Endothelial cell of hepatic sinusoid (primary cell): ENCODE measurements around the gene IGFBP5.

ENCODE experiments used
- in situ Hi-C: cut with HindIII; loops from 2 replicates; pipeline ENCODE4 v1.10.0; 2017; ENCODE audit warnings: low sequenced_read_pairs

The IGFBP5 gene

DNA sequence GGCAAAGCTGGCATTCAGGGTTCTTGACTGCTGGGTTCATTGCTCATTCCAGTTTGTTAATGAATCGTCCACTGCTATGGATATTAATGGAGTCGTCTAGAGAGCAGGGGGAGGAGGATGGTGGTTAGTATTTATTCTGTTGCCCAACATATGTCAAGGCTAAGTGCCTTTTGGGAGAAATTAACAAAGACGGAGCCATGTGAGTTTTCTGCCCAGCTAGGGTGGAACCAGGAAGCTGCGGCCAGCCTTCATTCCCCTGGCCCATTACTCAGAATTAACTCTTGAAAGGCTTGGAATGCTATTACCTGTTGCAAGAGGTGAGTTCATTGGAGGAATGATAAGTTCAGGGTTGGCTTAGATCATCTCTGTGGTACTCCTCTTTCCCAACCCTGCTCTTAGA, 42.8 kb downstream of the IGFBP5 start:
- in situ Hi-C loops, result loop anchor here (5.0 kb wide), 1 partner anchor 135 kb away; no protein-coding TSS in a partner anchor

DNA sequence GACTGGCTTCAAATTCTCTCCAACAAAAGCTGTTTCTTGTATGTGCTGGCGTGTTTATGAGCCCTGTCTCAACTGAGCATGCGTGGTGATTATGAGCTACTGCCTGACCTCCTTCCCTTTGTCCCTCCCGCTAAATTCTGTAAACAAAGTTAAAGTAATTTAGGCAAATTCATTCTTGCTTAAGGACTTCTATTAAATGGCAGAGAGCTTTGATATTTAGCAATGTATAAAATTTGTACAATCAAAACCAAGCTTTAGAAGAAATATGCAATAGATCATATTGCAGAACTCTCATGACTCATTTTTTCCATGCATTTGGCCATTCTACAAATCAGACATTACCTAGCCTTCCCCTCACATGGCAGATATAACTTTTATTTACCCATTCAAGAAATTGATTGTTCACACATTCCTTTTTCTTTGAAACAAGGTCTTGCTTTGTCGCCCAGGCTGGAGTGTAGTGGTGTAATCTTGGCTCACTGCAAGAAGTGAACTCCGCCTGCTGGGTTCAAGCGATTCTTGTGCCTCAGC, 43.9 kb downstream of the IGFBP5 start:
- in situ Hi-C loops, result loop anchor here (5.0 kb wide), 1 partner anchor 134 kb away; no protein-coding TSS in a partner anchor

DNA sequence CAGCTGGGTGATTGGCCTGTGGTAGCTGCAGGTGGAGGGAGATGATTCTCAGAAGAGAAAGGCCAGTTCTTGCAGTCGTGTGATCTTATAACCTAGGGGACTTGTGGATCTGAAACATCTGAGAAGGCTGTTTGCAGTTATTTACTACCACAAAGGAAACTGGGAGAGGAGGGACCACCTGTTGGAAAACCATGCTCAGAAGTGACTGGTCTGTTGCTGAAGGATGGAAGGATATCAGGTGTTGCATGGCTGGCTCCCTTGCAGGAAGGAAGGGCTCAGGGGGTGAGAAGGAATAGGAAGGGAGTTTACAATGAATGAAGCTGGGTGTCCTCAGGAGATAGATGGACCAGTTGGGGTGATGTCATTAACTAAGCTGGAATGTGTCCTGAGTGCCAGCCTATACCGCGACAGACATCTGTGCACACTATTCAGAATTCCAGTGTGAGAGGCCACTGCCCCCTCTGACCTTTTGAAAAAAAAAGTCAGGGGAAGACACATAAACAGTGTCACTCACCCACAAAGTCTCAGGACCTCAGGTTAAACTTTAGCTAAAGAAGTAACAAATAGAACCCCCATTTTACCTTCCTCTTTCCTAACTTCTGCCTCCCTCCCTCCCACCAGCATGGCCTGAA, 44.6 kb downstream of the IGFBP5 start:
- in situ Hi-C loops, result loop anchor here (5.0 kb wide), 1 partner anchor 133 kb away; no protein-coding TSS in a partner anchor

DNA sequence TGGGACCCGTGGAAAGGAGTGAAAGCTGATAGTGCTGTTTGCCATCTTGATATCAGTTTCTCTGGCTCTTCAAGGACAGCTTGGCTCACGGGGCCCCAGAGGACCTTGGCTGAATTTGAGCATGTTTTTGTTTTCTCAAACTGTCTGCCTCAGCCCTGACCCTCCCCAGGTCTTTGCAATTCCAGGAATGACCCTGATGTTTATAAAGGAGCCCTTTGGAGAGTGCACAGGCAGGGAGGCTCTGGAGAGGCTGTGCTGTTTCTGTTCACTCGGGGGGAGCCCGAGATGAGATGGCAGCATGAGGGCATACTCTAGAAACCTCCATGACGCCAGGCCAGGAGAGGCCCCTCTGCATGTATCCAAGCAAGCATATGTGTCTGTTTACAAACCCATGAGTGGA, 45.8 kb downstream of the IGFBP5 start:
- in situ Hi-C loops, result no loop called here

DNA sequence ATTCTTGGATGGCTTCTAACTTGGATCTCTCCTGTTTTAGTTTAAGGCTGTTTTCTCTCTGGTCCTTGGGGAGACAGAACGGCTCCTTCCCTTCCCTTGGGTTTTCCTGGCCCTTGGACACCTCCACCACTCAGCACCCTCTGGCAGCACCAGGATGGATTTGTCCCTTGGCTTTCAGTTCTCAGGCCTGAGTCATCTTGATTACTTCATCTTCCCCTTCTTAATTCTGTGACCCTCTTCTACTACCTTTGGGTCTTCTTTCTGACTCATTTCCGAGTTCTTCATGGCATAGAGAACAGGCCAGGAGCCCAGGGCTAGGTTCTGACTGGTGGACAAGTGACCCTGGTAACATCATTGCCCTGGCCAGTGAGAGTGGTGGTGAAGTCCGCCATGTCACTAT, 47.2 kb downstream of the IGFBP5 start:
- in situ Hi-C loops, result no loop called here

DNA sequence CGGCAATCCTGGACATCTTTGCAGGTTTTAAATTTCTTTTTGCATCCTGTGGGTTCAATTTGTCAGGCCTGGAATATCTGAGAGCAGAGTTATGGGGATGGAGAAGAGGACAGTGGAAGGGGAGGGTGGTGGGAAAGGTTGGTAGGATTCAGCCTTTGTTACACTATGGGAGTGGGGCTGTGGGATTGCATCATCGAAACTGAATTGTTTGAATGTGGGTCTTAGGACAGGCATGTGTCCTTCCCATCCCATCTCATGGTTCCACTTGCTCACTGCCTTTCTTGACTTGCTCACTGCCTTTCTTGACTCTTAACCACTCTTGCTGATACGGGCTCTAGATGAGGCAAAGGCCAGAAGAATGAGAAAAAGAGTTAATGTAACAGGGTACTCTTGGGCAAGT, 49.2 kb downstream of the IGFBP5 start:
- in situ Hi-C loops, result no loop called here

DNA sequence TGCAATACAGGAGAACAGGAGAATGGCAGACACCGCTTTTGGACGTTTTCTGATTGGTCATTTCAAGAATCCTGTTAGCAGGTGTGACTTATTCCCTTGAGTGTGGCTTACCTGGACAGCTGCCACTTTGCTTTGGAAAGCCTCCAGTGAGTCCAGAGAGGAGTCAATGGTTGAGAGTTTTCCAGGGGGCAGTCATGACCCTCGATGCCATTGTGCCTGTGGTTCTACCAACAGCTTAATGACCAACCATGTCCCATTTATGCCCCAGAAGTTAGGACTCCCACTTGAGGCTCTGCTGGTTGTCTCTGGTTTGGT, 49.8 kb downstream of the IGFBP5 start:
- in situ Hi-C loops, result no loop called here

DNA sequence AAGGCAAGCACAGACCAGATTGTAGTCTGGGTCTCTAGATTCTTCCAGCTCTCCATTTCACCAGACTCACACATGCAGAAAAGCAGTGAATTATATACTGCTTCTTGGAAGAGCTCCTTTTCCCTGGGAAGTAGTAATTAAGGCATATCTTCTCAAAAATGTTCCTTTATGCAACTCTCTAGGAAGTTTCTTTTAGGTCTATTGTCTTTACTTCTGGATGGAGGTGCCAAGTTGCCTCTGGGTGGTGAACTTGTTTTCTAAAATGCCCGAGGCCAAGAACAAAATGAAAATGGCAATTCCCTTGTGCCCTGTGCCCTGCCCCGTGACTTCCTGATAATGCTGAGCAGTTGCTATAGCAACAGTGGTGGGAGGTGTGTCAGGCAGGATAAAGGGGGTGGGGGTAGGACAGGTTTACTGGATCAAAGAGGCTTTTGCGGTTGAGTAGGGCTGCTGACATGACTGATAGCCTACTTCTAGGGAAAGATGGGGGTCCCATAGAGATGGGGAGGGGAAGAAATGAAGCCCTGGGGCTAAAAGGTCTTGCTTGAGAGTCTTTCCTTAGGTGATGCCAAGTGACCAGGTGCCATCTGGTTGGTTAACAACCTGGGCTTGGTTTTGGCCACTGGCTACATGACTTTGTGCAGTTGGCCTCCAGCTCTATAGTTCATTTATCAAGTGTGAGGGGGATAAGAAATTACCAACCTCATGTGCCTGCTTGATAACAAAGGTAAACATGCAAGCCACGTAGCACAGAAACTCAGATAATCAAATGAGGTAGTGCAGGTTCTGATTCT, 50.3 kb downstream of the IGFBP5 start:
- in situ Hi-C loops, result no loop called here

DNA sequence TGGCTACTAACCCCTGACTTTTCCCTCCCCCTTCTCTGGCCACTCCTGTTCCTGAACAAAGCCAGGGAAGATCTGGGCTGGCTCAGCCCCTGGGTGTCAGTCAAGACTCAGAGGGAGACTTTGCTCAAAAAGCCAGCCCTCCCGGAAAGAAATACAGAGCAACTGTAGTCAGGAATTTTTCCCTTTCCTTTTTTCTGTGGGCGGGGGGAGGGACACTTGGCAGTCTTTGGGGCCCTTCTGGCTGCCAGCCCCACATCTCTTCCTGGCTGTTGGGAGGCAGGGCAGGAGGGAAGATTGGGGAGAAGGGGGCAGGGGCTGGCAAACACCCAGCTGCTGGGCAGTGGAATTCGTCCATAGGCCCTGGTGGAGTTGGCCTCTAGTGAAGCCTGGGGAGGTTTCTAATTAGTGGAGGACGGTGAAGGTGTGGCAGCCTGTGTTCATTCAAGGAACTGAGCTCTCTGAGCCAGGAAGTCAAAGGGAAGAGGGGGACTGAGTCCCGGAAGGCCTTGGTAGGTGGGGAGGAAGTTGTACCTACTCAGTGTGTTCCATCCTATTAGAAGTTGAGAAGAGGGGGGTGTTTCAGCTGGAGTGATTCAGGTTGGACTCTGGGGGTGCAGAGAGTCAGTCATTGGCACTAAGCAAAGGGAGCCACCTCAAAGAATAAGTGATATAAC, 51.2 kb downstream of the IGFBP5 start:
- in situ Hi-C loops, result no loop called here

DNA sequence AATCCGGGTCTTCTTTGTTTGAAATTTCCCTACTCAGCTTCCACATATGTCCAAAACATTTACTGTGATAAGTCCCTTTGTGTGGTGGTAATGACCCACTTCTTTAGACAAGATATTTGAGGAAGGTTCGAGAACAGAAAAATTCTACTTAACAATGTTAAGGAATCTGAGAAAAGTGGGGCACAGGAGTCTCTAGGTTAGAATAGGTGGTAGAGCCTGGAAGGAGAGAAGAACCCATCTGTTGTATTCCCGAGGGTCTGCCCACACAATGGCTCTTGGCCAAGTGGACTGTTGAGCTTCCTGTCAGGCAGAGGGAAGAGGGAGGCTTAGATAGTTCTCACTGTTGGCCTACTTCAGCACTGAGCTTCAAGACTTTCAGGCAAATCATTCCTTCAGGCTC, 57.9 kb downstream of the IGFBP5 start:
- in situ Hi-C loops, result no loop called here

DNA sequence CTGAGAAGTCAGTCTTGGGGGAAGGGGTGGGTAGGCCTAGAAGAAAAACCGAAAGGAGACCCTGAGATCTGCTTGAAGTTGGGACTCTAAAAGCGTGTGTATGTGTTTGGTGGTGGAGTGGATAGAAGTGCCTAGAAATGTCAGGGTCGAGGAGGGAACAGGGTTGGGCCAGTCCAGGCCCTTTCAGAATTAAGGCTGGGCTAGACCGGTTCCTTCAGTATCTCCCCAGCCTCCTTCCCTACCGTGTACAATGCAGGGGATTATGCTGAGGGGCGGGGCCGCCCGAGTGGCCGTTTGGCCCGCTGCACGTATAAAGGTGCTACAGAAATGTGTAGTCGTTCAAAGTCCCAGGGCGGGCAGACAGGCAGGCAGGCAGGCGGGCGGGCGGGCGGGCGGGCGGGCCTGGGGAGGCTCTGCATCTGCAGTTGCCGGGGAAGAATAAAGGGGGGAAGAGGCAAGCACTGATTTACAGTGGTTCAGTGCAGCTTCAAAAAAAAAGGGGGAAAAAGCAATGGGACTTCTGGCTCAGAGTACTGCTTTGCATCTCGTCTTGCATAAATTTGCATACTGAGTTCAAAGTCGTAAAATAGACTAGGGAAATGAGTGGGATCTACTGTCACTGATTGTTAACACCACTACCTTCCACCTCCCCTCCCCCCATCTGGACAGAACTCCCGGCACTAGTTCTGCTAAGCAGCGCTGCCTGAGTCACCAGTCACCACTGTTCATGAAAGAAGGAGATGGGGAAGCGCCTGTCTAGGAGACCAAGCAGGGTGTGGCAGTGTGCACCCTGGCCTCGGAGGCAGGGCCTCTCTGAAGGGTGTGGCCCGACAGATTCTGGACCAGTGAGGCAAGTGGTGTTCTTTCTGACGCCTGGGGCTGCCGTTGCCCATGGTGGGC, 58.5 kb downstream of the IGFBP5 start:
- in situ Hi-C loops, result no loop called here

DNA sequence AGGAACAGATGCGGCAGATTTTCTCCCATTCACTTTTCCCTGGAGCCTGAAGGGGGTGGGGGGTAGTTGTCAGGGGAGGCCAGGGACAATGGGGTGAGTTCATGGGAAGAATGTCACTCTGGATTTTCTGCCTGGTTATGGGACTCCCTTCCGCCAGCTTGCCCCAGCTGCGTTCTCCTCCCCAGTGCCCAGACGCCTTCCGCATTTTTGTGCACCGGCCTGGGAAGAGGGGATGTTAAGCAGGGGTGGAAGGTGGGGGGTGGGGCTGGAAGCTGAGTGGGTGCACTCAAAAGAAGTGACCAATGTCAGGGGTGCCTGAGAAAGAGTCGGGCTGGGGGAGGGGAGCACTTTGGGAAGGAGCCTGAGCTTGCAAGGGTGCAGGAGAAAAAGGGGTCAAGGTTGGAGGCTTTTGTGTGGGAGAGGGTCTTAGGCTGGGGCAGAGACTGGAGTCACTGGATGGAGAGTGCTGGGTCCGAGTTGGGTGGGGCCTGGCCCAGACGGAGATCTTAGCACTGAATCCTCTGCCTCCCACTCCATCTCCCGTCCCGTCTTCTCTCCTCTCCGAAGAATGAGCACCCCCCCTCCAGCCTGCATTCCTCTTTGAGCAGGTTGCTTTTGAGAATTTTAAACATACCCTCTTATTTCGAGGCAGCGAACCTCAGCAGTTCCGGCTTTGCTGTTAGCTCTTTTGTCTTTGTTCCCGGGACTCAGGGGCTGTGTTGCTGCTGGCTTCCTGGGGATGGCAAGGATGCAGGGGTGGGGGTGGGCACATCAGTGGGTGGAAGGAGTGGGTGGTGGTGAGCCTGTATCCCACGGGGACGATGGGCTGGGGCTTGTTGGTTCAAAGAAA, 59.4 kb downstream of the IGFBP5 start:
- in situ Hi-C loops, result no loop called here

DNA sequence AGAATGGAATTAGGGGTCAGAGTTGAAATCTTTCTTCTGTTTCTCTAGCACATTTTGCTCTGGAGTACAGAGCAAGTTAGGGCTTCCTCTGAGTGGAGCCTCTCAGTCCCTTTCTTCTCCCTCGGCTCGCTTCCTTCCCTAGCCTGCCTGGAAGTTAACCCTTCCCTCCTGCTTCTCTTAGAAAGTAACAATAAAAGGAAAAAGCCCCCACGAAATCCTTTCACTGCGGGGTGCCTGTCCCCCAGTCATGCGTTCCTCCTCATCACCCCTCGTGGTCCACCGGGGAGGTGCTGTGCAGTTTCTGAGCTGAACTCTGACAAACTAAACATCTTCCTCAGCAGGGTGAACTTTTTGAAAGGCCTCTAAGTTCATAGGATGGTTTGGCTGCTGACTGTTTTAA, 60.2 kb downstream of the IGFBP5 start:
- in situ Hi-C loops, result no loop called here

DNA sequence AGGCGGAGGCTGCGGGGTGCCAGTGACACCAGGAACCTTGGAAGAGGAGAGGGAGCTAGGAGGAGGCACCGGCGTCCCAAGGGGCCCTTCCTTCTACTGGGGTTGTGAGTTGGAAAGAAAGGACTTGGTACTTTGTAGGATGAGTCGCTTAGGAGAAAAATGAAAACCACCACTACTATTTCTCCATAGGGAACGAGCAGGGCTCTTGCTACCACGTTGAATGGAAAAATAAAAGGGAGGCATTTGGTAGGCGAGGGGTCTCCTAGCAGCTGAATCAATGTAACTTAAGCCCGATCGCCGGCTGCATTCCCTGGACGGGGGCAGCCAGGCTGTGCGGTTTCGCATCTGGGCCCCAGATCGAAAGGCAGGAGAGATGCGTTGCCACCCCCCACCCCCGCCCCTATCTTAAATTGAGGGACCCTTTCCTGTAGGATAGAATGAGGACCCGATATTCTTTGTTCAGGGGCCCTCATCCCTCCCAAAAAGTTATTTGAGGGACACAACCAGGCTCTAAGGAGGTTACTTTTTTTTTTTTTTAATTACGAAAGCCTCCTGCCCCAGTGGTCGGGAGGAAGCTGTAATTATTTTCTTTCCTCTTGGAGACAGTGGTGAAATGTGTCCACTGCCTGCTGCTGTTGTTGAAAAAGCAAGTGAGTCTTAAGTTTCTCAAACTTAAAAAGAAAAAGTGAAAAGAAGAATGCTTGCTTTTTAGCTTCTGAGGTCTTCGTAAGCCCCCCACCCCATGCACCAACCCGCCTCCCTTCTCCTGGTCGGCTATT, 60.8 kb downstream of the IGFBP5 start:
- in situ Hi-C loops, result no loop called here

DNA sequence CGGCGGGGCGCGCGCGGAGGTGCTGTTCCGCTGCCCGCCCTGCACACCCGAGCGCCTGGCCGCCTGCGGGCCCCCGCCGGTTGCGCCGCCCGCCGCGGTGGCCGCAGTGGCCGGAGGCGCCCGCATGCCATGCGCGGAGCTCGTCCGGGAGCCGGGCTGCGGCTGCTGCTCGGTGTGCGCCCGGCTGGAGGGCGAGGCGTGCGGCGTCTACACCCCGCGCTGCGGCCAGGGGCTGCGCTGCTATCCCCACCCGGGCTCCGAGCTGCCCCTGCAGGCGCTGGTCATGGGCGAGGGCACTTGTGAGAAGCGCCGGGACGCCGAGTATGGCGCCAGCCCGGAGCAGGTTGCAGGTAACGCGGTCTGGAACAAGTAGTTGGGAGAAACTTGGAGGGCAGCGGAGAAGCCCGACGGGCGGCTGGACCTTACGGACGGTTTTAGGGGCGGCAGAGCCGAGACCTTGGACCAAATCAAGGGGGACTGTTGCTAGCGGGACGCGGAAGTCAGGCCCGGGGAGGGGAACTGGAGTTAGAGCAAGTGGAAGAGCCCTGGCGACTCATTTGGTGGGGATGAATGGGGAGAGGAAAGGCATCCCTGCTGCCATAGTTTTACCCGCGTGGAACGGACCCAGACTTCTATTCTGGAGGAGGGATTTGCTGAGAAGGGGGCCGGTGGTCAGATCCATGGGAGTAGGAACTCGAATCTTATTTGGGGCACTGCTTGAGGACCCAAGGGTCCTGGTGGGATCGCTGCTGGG, 61.6 kb downstream of the IGFBP5 start:
- in situ Hi-C loops, result no loop called here

DNA sequence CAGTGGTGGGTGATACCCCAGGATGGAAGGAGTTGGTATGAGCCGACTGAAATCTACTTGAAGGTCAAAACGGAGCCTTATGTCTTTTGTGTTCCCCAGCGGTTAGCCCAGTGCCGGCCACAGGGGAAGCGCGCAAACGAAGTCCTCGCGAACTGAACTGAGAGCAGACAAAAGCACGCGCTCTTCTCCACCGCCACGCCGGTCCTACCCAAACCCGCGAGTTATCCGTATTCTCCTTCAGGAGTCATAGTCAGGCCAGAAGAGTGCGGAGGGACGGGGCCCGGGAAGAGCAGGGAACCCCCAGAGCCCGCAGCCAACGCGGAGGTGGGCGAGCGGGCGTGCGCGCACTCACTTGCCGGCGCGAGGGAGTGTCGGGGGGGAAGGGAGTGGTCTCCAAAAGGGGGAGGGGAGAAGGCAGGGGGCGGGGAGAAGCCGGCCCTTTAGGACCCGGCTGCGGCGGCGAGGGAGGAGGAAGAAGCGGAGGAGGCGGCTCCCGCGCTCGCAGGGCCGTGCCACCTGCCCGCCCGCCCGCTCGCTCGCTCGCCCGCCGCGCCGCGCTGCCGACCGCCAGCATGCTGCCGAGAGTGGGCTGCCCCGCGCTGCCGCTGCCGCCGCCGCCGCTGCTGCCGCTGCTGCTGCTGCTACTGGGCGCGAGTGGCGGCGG, 62.3 kb downstream of the IGFBP5 start, which contains the start of gene IGFBP2:
Gene IGFBP2 (plus strand): TSS at position 469 of the 664 bp plus-strand sequence. CDS start 104 bp downstream, at position 573.
- in situ Hi-C loops, result no loop called here

DNA sequence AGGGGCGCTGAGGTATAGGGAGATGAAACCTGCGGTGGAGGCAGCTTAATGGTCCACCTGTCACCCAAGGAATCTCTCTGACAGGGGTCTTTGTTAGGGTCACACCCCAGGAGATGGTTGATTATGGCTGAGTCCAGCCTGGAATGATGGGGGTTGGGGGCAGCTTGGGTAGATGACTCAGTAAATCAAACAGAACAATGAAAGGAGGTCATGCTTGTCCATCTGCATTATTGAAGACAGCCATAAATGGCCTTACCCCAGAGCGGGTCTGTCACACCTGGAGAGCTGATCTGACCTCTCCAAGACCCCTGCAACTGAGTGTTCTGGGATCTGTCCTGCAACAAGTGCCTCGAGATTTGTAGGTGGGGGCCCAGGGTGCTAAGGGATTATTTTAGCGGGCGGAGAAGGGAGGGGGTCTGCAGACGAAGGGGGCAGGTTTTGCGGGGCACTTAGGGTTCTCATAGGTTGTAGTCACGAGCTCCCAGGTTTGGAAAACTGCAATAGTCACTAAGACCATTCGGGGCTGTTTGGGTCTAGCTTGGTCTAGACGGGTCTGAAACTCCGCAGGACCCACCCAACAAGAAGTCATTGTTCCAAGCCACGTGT, 62.9 kb downstream of the IGFBP5 start:
- in situ Hi-C loops, result no loop called here
